ENCODE measurements around the gene NDST1.

GRCh38 chr5:150578781-150579461, 71.0 kb downstream of the NDST1 start:
- TF ChIP-seq CTCF (IDR thresholded peaks at IDR 0.05): no peak
- no peak for TF ChIP-seq RORB (CRISPR knock-in tag; IDR thresholded peaks at IDR 0.05)
